GM10266 (cell line): ENCODE measurements around the gene RALGPS1.

Source experiments
- DNase-seq: peaks from one replicate; pipeline ENCODE4 v3.0.0; 2012; ENCODE audit errors: extremely low spot score
- TF ChIP-seq, protein P1 (sequence below): IDR thresholded peaks from 2 replicates; pipeline ENCODE4 v1.5.1; 2012; ENCODE audit warnings: mild to moderate bottlenecking, low read depth; ENCODE audit not compliant: control insufficient read depth, insufficient read depth; ENCODE audit errors: missing control alignments

Gene RALGPS1

DNA sequence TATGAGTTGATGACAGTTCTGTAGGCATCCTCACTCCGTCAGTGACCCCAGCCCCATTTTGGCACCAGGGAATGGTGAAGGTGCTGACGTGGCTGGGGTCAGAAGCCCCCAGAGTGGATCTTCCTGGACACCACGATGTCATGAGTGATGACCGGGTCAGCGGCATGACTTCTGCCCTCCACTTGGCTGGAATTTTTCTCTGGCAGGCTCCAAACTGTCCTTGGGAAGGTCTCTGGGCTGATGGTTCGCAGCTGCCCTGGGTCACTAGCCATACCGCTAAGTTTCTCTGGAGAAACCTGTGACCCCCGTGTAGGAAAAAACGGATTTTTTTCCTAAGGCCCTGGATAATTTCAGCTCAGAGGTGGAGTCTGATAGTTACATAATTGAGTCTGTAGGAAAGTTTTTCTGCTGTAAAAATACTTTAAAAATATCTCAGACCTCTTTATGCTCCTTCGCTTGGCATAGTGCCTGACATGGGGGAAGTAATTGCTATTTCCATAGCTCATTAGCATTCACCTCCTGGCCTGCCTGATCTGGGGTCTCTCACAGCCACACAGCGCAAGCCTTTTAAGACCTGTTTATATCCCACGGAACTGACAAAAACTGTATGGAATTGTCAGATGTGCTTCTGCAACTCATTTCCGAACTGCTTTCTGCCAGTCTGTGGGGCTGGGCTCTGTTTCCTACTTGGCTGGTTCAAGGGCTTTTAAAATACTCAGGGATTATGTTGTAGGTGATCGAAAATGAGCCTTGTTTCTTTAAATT, 138.7 kb downstream of the RALGPS1 start:
- no peak for DNase-seq
- TF ChIP-seq, protein P1, sequence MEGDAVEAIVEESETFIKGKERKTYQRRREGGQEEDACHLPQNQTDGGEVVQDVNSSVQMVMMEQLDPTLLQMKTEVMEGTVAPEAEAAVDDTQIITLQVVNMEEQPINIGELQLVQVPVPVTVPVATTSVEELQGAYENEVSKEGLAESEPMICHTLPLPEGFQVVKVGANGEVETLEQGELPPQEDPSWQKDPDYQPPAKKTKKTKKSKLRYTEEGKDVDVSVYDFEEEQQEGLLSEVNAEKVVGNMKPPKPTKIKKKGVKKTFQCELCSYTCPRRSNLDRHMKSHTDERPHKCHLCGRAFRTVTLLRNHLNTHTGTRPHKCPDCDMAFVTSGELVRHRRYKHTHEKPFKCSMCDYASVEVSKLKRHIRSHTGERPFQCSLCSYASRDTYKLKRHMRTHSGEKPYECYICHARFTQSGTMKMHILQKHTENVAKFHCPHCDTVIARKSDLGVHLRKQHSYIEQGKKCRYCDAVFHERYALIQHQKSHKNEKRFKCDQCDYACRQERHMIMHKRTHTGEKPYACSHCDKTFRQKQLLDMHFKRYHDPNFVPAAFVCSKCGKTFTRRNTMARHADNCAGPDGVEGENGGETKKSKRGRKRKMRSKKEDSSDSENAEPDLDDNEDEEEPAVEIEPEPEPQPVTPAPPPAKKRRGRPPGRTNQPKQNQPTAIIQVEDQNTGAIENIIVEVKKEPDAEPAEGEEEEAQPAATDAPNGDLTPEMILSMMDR, result no peak

DNA sequence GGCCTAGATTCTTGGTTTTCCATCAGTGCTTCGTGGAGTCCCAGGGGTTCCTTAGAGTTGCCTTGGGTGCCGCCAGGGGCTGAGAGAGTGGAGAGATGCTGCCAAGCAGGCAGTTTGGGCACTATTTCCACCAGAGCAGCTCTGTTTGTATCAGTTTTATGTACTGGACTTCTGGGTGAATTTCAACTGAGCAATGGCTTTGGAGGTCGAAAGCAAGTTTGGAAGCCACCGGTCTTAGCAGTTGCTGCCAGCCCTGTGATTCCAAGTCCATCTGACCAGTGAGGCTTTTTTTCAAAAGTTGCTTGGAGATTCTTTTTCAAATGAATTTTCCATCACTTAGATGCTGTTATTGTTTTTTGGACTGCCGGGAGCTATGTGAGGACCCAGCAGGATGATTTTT, 139.4 kb downstream of the RALGPS1 start:
- TF ChIP-seq, protein P1, result no peak
- no peak for DNase-seq

DNA sequence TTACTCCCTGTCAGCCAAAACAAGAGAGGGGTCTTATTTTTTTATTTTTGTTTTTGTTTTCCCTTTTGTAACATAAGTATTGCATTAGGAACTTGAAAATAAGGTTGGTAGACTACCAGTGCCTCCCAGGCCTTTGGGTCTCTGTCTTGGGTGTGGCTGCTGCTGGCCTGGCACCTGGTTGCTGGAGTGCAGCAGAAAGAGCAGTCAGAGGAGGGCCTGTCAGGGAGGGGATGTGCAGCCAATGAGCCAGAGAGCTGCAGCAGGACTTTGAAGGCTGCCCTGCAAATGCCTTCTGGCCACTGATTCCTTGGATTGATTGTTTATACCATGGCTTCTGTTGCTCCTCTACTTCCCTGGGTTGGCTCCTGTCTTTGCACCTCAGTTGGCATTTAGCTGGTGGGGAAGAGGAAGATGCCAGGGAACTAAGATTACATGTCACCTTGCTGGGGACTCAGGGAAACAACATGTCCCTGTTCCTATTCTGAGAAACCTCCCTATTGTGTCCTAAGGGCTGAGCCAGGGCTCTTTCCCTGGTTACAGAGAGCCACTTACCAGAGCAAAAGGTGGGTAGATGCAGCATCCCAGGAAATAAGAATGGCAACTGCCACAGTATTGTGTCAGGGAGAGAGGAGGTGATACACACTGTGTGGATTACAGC, 141.3 kb downstream of the RALGPS1 start:
- no peak for DNase-seq
- TF ChIP-seq, protein P1, result no peak

DNA sequence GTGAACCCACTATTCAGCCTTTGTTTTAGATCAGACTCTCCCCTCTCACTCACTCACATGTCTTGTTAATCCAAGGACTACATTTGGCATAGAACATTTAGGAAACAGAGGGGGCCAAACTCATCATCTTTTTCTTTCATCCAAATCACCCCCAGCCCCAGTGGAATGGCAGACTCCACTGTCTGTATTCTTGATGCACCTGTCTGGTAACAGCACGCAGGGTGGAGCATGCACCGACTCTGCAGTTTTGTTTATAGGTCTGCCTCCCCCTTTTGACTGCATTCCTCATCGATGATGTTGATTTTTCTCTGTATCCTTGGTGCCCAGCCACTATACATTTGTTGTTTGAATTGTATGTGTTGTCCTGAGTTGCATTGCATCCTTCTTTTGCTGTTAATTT, 141.9 kb downstream of the RALGPS1 start:
- DNase-seq, result no peak
- TF ChIP-seq, protein P1, result no peak

DNA sequence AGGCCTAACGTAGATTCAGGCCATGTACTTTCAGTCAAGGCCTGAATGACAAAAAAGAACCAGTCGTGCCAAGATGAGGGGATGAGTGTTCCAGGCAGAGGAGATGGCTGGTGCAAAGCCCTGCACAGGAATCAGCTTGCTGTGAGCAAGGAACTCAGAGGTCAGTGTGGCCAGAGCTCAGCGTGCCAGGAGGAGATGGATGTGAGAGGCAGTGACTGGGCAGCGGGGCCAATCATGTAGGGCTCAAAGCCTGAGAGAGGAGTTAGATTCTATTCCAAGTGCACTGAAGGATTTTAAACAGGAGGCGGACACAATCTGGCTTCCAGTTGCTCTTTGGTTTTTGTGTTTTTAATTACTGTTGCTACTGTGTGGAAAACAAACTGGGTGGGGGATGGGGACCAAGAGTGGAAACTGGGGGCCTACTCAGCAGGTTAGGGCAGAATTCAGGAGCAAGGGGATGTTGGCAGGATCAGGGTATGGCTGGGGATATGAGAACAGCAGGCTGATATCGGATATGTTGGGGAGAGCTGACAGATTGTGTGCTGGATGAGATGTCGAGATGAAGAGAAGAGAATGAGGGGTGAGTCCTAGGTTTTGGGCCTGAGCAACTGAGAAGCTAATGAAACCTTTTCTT, 143.5 kb downstream of the RALGPS1 start:
- DNase-seq, result no peak
- TF ChIP-seq, protein P1, result no peak

DNA sequence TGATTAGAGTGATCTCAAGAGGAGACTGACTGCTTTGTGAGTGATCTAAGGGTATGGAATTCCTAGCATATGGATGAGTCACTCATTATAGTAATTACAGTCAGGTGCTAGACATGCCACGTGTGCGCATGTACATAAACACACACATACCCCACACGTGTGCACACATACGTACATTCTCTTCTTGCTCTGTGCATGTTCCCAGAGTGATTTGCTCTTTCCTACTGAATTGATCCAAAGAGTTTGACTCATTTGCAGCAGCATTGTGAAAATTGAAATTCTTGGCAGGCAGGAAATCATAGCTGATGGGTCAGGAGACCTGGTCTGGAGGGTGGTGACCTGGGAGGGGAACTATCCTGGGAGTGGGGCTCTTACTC, 144.1 kb downstream of the RALGPS1 start:
- TF ChIP-seq, protein P1, result no peak
- DNase-seq, result no peak

DNA sequence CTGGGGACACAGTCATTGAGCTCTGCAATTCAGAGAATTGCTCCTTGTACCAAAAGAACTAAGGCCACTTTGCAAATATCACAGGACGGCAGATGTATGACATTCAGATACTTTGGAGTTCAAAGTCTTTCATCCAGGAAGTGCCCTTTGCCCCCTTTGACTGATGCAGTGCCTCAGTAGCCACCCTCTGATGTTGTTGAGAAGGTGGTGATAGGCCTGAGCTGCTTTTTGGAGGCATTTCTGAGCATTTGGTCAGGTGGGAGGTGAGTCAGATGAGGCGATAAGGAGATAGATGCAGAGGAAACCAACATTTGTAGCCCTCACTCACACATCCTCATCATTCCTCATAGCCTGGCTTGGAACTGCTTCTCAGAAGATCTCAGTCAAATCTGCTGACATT, 144.4 kb downstream of the RALGPS1 start:
- no peak for DNase-seq
- TF ChIP-seq, protein P1, result no peak
